NCI-H2196 (cell line): ENCODE results near the gene ACADM.
"Not testable (repeated sequence)": the region's sequence is repeated elsewhere in the genome, so short reads cannot be mapped to it uniquely, and the experiment has no call there.

ENCODE experiments used
- DNase-seq: peaks from one replicate; lab custom pipeline; 2025; ENCODE audit not compliant: unreplicated experiment; lab: John Stamatoyannopoulos, UW

Gene ACADM

DNA sequence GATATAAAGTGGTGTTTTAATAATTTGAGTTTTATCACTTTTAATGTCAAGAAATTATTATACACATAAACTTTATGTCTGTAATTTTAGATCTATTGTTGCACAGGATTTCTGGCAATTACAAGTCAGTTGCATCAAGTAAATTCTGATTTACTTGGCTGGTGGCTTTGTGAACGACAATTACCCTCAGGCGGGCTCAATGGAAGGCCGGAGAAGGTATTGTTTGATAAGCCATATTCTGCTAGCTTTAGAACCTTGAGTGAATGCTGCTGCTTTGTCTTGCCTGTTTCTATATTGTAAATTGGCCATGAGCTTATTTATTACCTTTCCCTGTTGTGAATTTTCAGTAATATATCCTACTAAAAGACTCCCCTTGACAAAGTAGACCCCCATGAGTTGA, 67.6 kb downstream of the ACADM start:
- no peak for DNase-seq

DNA sequence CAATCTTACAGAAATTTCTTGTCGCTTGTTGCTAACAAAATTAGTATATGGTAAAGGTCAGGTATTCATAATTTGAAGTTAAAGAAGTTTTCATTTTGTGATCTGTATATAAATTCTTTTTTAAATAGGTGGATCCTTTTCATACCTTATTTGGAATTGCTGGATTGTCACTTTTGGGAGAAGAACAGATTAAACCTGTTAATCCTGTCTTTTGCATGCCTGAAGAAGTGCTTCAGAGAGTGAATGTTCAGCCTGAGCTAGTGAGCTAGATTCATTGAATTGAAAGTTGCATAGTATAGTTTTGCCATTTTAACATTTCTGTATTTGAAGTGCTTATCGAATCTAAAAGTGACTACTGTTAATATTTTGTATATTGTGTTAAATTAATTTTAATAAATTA, 69.9 kb downstream of the ACADM start:
- DNase-seq, result no peak

DNA sequence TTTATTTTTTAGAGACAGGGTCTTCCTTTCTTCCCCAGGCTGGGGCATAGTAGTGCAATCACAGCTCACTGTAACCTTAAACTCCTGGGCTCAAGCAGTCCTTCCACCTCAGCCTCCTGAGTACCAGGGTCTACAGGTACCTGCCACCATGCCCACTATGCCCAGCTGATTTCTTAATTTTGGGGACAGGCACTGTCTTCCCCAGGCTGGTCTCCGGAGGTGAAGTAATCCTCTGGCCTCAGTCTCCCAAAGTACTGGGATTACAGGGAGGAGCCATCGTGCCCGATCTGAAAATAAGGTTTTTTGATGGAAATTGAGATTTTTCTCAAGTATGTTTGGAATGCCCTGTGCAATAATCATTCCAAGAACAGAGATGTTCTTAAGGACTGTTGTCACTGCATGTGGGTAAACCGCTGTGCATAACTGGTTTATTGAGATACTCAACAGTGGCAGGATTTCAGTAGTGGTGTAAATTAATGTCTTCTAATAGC, 71.2 kb downstream of the ACADM start:
- no peak for DNase-seq

GRCh38 chr1:75796376-75797272, 72.1 kb downstream of the ACADM start, which contains the start of gene MSH4:
Gene MSH4 (plus strand): TSS chr1:75796882. CDS start chr1:75796986, 104 bp downstream.
- DNase-seq, result no peak

- DNase-seq, result no peak
Observed at GRCh38 chr1:75797273-75797588, 72.7 kb downstream of the ACADM start.

DNA sequence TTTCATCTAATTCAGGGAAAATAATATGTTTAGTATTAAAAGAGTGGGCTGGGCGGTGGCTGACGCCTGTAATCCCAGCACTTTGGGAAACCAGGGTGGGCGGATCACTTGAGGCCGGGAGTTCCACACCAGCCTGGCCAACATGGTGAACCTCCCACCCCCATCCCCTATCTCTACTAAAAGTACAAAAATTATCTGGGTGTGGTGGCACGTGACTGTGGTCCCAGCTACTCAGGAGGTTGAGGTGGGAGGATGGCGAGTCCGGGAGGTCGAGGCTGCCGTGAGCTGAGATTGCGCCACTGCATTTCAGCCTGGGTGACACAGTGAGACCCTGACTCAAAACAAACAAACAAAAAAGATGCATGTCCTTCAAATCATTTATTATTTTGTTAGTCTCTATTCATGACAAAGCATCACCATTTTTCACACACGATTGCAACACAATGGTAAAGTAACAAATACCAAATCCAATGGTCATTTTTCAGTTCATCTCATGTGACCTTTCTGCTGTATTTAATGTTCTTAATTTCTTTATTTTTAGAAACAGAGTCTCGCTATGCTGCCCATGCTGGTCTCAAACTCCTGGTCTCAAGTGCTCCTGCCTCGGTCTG, 73.2 kb downstream of the ACADM start:
- no peak for DNase-seq

- DNase-seq, result not testable (repeated sequence)
Observed at GRCh38 chr1:75801480-75801879, 77.0 kb downstream of the ACADM start.

DNA sequence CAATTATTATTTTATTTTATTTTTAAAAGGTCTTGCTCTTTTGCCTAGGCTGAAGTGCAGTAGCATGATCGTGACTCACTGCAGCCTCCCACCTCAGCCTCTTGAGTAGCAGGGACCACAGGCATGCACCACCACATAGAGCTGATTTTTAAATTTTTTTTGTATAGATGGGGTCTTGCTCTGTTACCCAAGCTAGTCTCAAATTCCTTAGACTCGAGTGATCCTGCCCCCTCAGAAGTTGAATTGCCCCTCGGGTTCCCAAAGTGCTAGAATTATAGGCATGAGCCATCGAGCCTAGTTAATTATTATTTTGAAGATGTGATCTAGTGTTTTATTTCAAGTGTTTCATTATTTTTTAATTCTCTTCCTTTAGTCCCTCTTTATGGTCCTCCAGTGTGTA, 84.4 kb downstream of the ACADM start:
- no peak for DNase-seq

DNA sequence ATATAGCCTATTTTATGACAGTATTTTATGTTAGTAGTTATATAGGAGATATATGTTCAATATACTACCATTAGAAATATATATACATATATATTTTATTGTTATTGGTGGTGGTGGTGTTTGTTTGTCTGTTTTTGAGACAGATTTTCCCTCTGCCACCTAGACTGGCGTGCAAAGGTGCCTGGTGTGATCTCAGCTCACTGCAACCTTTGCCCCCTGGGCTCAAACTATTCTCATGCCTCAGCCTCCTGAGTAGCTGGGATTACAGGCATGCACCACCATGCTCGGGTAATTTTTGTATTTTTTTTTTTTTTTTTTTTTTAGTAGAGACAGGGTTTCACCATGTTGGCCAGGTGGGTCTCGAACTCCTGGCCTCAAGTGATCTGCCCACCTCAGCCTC, 85.6 kb downstream of the ACADM start:
- not testable (repeated sequence) for DNase-seq

DNA sequence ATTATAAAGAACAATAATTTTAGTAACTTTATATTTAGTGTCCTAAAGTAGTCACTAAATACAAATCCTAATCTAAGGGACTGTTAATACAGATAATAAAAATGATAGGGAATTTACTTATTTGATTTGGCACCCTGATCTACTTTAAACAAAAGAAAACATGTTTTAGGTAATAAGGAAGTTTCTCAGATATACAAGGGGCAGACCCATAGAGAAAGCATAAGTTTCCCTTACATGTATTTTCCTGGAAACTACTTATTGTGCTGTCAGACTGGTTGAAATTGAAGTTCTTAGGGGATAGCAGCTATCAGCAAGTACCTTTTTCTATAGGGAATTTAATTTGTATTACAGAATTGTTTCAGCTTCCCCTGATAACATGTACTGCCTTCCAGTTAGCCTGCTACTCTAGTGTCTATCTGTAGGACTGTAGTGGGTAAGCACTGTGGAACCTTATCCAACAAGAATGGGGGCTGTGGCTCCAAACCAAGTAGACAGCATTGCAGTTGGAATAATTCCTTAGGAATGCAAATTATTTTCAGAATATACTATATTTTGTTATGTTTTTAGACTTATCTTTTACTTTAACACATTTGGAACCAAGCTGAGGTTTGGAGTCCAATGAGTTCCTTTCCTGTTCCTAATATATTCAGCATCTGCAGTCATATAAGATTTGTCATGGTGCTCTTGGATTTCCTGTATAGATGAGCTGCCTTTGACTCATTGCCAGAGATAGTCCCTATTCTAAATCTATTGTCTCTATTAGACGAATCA, 86.9 kb downstream of the ACADM start:
- DNase-seq, result no peak

- no peak for DNase-seq
Observed at GRCh38 chr1:75812065-75812464, 87.6 kb downstream of the ACADM start.
